HepG2 (cell line): ENCODE results near the gene PLIN4. TPM values are rescaled to one million over a fixed set of nuclear protein-coding genes. Genes with fewer than 3 reads are reported as not detected.
A peak's percentile ranks its signal among the peaks of the same experiment; 100 is the strongest.

Experiments used
- ARNT2 ChIP-seq: sonication (generic); formaldehyde crosslinking; IDR thresholded peaks from 2 replicates; pipeline ENCODE4 v1.8.0; 2022; ENCODE audit warnings: mild to moderate bottlenecking, low read depth, missing genetic modification reagents, moderate library complexity
- BRD4 ChIP-seq: sonication (generic); formaldehyde crosslinking; IDR thresholded peaks from 2 replicates; pipeline ENCODE4 v1.4.0; 2020; ENCODE audit warnings: missing genetic modification reagents
- CSRNP1 ChIP-seq: sonication (generic); formaldehyde crosslinking; IDR thresholded peaks from 2 replicates; pipeline ENCODE4 v1.8.1; 2023; ENCODE audit warnings: mild to moderate bottlenecking, missing genetic modification reagents
- MBD4 ChIP-seq: IDR thresholded peaks from 2 replicates; pipeline ENCODE4 v1.6.1; 2012; ENCODE audit warnings: low read length, inconsistent platforms, borderline replicate concordance
- SKIL ChIP-seq: sonication (generic); formaldehyde crosslinking; IDR thresholded peaks from 2 replicates; pipeline ENCODE4 v1.8.0; 2022; ENCODE audit warnings: missing genetic modification reagents, mild to moderate bottlenecking, moderate library complexity, borderline replicate concordance
- STAT5B ChIP-seq: sonication (generic); formaldehyde crosslinking; IDR thresholded peaks from 2 replicates; pipeline ENCODE4 v1.4.0; 2020; ENCODE audit warnings: missing genetic modification reagents
- TCF7 ChIP-seq: sonication (generic); IDR thresholded peaks from 2 replicates; pipeline ENCODE4 v1.6.1; 2016; ENCODE audit warnings: antibody characterized with exemption, low read depth
- TEF ChIP-seq: sonication (generic); formaldehyde crosslinking; IDR thresholded peaks from 2 replicates; pipeline ENCODE4 v1.5.0; 2020; ENCODE audit warnings: missing genetic modification reagents
- TFAP4 ChIP-seq: sonication (generic); IDR thresholded peaks from 2 replicates; pipeline ENCODE4 v1.6.1; 2016; ENCODE audit warnings: low read depth, borderline replicate concordance
- THAP7 ChIP-seq: sonication (generic); formaldehyde crosslinking; IDR thresholded peaks from 2 replicates; pipeline ENCODE4 v1.8.1; 2023; ENCODE audit warnings: mild to moderate bottlenecking, missing genetic modification reagents
- ZFP90 ChIP-seq: sonication (generic); formaldehyde crosslinking; IDR thresholded peaks from 2 replicates; pipeline ENCODE4 v1.8.0; 2022; ENCODE audit warnings: missing genetic modification reagents, mild to moderate bottlenecking, inconsistent platforms, borderline replicate concordance
- ZNF205 ChIP-seq: IDR thresholded peaks from 2 replicates; pipeline ENCODE4 v1.6.1; 2018; ENCODE audit warnings: missing biosample characterization, missing genetic modification reagents
- ZNF574 ChIP-seq: sonication (generic); formaldehyde crosslinking; IDR thresholded peaks from 2 replicates; pipeline ENCODE4 v1.4.0; 2020; ENCODE audit warnings: missing genetic modification reagents
- ZNF670 ChIP-seq: sonication (generic); formaldehyde crosslinking; IDR thresholded peaks from 2 replicates; pipeline ENCODE4 v1.8.0; 2022; ENCODE audit warnings: mild to moderate bottlenecking, missing genetic modification reagents, borderline replicate concordance
- ZNF703 ChIP-seq: sonication (generic); formaldehyde crosslinking; IDR thresholded peaks from 2 replicates; pipeline ENCODE4 v1.5.1; 2020; ENCODE audit warnings: missing genetic modification reagents, mild to moderate bottlenecking, moderate library complexity, borderline replicate concordance
- ZNF770 ChIP-seq: sonication (generic); formaldehyde crosslinking; IDR thresholded peaks from 2 replicates; pipeline ENCODE4 v1.5.0; 2020; ENCODE audit warnings: mild to moderate bottlenecking, missing genetic modification reagents
- ZNF780A ChIP-seq: sonication (generic); formaldehyde crosslinking; IDR thresholded peaks from 2 replicates; pipeline ENCODE4 v1.8.0; 2022; ENCODE audit warnings: mild to moderate bottlenecking, missing genetic modification reagents, moderate library complexity
- polyA plus RNA-seq, 8 experiments: library from polyadenylated mRNA; depleted of rRNA in 3 of 8; stranded (reverse) in 7 of 8; unstranded in 1 of 8; fragments of >200 nt; fragmentation: Illumina TruSeq in 4 of 8; extraction: Trizol in 4 of 8; gene quantifications; 2 replicates each; pipeline versions ENCODE4 v1.2.1 to v1.2.3, GENCODE V29; 2011 to 2016; ENCODE audit warnings: low read depth in 4 of 8, missing spikeins in 1 of 8, mixed read lengths in 1 of 8; ENCODE audit not compliant: insufficient read depth in 1 of 8
- total RNA-seq, 5 experiments: library from RNA; depleted of rRNA; stranded (reverse); fragments of >200 nt; fragmentation: Illumina TruSeq; extraction: Trizol; gene quantifications; 2 replicates each; pipeline ENCODE4 v1.2.3, GENCODE V29; 2016; ENCODE audit warnings: low read depth in 1 of 5

The PLIN4 gene
- total and polyA plus RNA-seq, 2 of the 13 experiments (the other 11 are each of a cell fraction or from before 2014, with no cell fraction given) = 1.1 to 1.3 TPM

- no peak for TF ChIP-seq ZFP90 (CRISPR knock-in tag)
- no peak for TF ChIP-seq THAP7 (CRISPR knock-in tag)
- TF ChIP-seq TCF7 = no peak
- no peak for TF ChIP-seq BRD4
- no peak for TF ChIP-seq STAT5B (CRISPR knock-in tag)
- TF ChIP-seq ARNT2 (CRISPR knock-in tag) = peak; percentile 43; the same call in 1 of the 2 replicates
- TF ChIP-seq CSRNP1 (CRISPR knock-in tag) = no peak
- no peak for TF ChIP-seq ZNF770
- TF ChIP-seq TEF (CRISPR knock-in tag) = no peak
- no peak for TF ChIP-seq ZNF670 (CRISPR knock-in tag)
- no peak for TF ChIP-seq ZNF205 (CRISPR knock-in tag)
- no peak for TF ChIP-seq ZNF574
- TF ChIP-seq ZNF703 (CRISPR knock-in tag) = peak; percentile 20; the same call in 1 of the 2 replicates
- TF ChIP-seq MBD4 = no peak
- TF ChIP-seq ZNF780A (CRISPR knock-in tag) = no peak
- TF ChIP-seq TFAP4 = no peak
- no peak for TF ChIP-seq SKIL
Measured at GRCh38 chr19:4472174-4472974, 45.9 kb downstream of the PLIN4 start, which contains the start of gene HDGFL2 (continued).
